Measurements from ENCODE around the gene HTT. TPM values are rescaled to one million over a fixed set of nuclear protein-coding genes. Genes with fewer than 3 reads are reported as not detected.

The HTT gene
- total and polyA plus RNA-seq, 9 donors: 13.3 to 63.2 (median 38.6) TPM

GRCh38 chr4:3135155-3136011, 60.9 kb downstream of the HTT start:
- WGBS, 3 donors: 21 to 43% (median 24%) methylated on average over 6 of the region's 6 CpGs
- Histone ChIP-seq H3K4me3 (no peak overlapping the region), H3K27me3 (no peaks in the 10 kb centered on the region), H3K27ac (no peak overlapping the region), H3K9me3 (no peaks in the 10 kb centered on the region), H3K36me3 (no peaks in the 10 kb centered on the region), H3K4me1 (ENCODE audit: insufficient read depth) (peaks cover 1% of the 10 kb centered on the region)
- DNase-seq: no peak
- intact Hi-C loops (cut with DNase I): loop anchor here in 2 of 4 donors (5.0 kb wide), 1 partner anchor 33 kb away; no protein-coding TSS in a partner anchor
- TF ChIP-seq EP300 (IDR thresholded peaks at IDR 0.05): no peak
- TF ChIP-seq, protein P1, sequence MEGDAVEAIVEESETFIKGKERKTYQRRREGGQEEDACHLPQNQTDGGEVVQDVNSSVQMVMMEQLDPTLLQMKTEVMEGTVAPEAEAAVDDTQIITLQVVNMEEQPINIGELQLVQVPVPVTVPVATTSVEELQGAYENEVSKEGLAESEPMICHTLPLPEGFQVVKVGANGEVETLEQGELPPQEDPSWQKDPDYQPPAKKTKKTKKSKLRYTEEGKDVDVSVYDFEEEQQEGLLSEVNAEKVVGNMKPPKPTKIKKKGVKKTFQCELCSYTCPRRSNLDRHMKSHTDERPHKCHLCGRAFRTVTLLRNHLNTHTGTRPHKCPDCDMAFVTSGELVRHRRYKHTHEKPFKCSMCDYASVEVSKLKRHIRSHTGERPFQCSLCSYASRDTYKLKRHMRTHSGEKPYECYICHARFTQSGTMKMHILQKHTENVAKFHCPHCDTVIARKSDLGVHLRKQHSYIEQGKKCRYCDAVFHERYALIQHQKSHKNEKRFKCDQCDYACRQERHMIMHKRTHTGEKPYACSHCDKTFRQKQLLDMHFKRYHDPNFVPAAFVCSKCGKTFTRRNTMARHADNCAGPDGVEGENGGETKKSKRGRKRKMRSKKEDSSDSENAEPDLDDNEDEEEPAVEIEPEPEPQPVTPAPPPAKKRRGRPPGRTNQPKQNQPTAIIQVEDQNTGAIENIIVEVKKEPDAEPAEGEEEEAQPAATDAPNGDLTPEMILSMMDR (IDR thresholded peaks at IDR 0.05): no peak

DNA sequence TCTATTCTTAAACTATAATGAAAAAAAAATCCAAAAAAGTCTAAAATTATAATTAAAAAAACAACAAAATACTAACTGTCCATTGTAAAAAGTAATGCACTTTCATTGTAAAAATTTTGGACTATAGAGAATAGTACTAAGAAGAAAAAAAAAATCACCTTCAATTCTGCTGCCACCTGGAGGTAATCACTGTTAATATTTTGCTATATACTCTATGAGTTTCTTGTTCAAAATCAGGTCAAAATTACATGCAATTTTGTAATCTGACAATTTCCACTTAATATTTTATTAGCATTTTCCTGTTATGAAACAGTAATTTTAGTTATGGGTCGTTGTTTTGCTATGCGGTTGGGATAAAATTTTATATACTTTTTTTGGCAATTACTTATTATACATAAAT, 62.0 kb downstream of the HTT start:
- Histone ChIP-seq H3K36me3 (no peaks in the 10 kb centered on the region), H3K4me1 (ENCODE audit: insufficient read depth) (peaks cover 1% of the 10 kb centered on the region), H3K27me3 (no peaks in the 10 kb centered on the region), H3K9me3 (no peaks in the 10 kb centered on the region), H3K27ac (no peak overlapping the region), H3K4me3 (no peak overlapping the region)
- intact Hi-C loops (cut with DNase I): loop anchor here in 2 of 4 donors (5.0 kb wide), 1 partner anchor 34 kb away; no protein-coding TSS in a partner anchor
- DNase-seq: no peak
- 78 to 89% (median 84%) methylated on average over 2 of the region's 2 CpGs for WGBS, 3 donors
- TF ChIP-seq POLR2A (IDR thresholded peaks at IDR 0.05): no peak
- no peak for TF ChIP-seq EP300 (IDR thresholded peaks at IDR 0.05)

DNA sequence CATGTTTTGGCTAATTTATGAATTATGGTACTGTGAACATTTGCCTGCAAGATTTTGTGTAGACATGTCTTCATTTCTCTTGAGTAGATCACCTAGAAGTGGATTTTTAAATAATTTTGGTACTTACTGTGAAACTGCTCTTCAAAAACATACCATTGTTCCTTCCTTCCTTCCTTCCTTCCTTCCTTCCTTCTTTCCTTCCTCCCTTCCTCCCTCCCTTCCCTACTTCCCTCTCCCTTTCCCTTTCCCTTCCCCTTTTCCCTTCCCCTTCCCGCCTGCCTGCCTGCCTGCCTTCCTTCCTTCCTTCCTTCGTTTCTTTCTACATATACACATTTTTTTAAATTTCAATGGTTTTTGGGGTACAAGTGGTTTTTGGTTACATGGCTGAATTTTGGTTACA, 63.4 kb downstream of the HTT start:
- Histone ChIP-seq H3K27ac (no peak overlapping the region), H3K36me3 (no peaks in the 10 kb centered on the region), H3K4me1 (ENCODE audit: insufficient read depth) (peaks cover 1% of the 10 kb centered on the region), H3K27me3 (no peaks in the 10 kb centered on the region), H3K9me3 (no peaks in the 10 kb centered on the region), H3K4me3 (no peak overlapping the region)
- no peak for DNase-seq
- intact Hi-C loops (cut with DNase I): loop anchor here in 2 of 4 donors (5.0 kb wide), 1 partner anchor 36 kb away; no protein-coding TSS in a partner anchor
- no peak for TF ChIP-seq POLR2A (IDR thresholded peaks at IDR 0.05)
- TF ChIP-seq, protein P1 (IDR thresholded peaks at IDR 0.05): no peak
- TF ChIP-seq EP300 (IDR thresholded peaks at IDR 0.05): no peak
- WGBS, 3 donors: 81 to 94% (median 87%) methylated on average over 2 of the region's 2 CpGs

DNA sequence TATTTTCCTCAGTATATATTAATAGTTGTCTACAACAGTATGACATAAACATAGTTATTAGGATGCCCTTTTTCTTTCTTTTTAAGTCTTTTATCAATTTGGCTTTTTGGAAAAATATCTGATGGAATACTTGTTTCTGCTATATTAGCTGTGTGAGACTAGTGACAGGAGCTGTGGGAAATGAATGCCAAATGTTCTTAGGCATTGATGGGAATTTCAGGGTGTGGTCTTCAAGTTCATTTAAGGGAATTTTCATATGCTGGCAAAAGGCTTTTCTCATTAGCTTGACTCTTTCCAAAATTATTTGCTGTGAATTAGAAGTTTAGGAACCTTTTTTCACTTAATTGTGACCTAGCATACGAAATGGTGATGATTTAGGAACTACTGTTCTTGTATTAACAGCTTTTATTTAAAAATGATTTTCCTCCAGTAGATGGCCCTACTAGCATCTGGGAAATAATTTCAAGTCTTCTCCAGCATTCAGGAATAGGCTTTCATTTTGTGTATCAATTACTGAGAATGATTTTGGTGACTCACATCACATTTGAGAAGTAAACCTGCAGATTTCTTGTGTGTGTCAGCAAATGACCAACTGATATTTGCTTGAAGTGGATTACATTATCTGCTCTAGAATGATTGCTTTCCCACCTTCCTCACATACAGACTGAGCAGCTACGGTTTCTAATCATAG, 70.9 kb downstream of the HTT start:
- WGBS, 3 donors: 76% methylated on average over 2 of the region's 2 CpGs
- intact Hi-C loops (cut with DNase I): no loop called here
- H3K36me3 ChIP-seq: no peaks in the 10 kb centered on the region
- TF ChIP-seq, protein P1 (IDR thresholded peaks at IDR 0.05): no peak
- no peak for TF ChIP-seq POLR2A (IDR thresholded peaks at IDR 0.05)
- no peak for TF ChIP-seq EP300 (IDR thresholded peaks at IDR 0.05)
- H3K4me1 ChIP-seq (ENCODE audit: insufficient read depth): no peaks in the 10 kb centered on the region
- no peak for DNase-seq
- no peak overlapping the region for H3K27ac ChIP-seq
- H3K9me3 ChIP-seq: no peaks in the 10 kb centered on the region
- no peaks in the 10 kb centered on the region for H3K27me3 ChIP-seq
- H3K4me3 ChIP-seq: no peak overlapping the region
